Measurements from ENCODE around the gene CCBE1. TPM values are rescaled to one million over a fixed set of nuclear protein-coding genes. Genes with fewer than 3 reads are reported as not detected.
"Not testable (repeated sequence)": the region's sequence is repeated elsewhere in the genome, so short reads cannot be mapped to it uniquely, and the experiment has no call there.

CCBE1 gene
- total RNA-seq, 1 experiment from 2014 or later = 28.9 TPM

GRCh38 chr18:59516356-59517155, 180.7 kb downstream of the CCBE1 start:
- BruUV-seq (replicated peaks) = no TSS peak
- TF ChIP-seq CTCF (IDR thresholded peaks at IDR 0.05; ENCODE audit: unreplicated experiment) = no peak
- H3K27me3 Mint-ChIP-seq (ENCODE audit: insufficient read depth, unreplicated experiment) = no peaks in the 10 kb centered on the region
- DNase-seq (ENCODE audit: unreplicated experiment) = peak; percentile 61
- POLR2A ChIA-PET = interaction anchor here (1.6 kb wide), 2 partner anchors 14 kb away, joined by 5 to 6 read pairs; no protein-coding TSS in a partner anchor
- peak overlapping the region; percentile 37 for H3K27ac Mint-ChIP-seq (ENCODE audit: low read depth, unreplicated experiment)
- H3K4me3 Mint-ChIP-seq (ENCODE audit: unreplicated experiment) = no peak overlapping the region
- CTCF ChIA-PET = interaction anchor here (0.6 to 1.6 kb wide), 7 partner anchors 14 to 898 kb away, joined by 3 to 4 read pairs (median 3); no protein-coding TSS in a partner anchor
- H3K4me1 Mint-ChIP-seq (ENCODE audit: insufficient read depth, unreplicated experiment) = peaks cover 21% of the 10 kb centered on the region
- intact Hi-C loops (cut with micrococcal nuclease) = no loop called here
- no peaks in the 10 kb centered on the region for H3K9me3 Mint-ChIP-seq (ENCODE audit: unreplicated experiment)
- no peaks in the 10 kb centered on the region for H3K36me3 Mint-ChIP-seq (ENCODE audit: insufficient read depth, unreplicated experiment)

GRCh38 chr18:59515956-59516355, 181.3 kb downstream of the CCBE1 start:
- H3K9me3 Mint-ChIP-seq (ENCODE audit: unreplicated experiment); H3K4me3 Mint-ChIP-seq (ENCODE audit: unreplicated experiment); H3K36me3 Mint-ChIP-seq (ENCODE audit: insufficient read depth, unreplicated experiment); DNase-seq (ENCODE audit: unreplicated experiment); intact Hi-C loops (cut with micrococcal nuclease); H3K27me3 Mint-ChIP-seq (ENCODE audit: insufficient read depth, unreplicated experiment); BruUV-seq (replicated peaks): not testable (repeated sequence)
- peaks cover 21% of the 10 kb centered on the region for H3K4me1 Mint-ChIP-seq (ENCODE audit: insufficient read depth, unreplicated experiment)
- H3K27ac Mint-ChIP-seq (ENCODE audit: low read depth, unreplicated experiment) = peak overlapping the region; percentile 37
- POLR2A ChIA-PET = interaction anchor here (1.6 kb wide), 1 partner anchor 13 kb away, joined by 5 read pairs; no protein-coding TSS in a partner anchor
- CTCF ChIA-PET = interaction anchor here (0.9 to 1.9 kb wide), 3 partner anchors 13 to 56 kb away, joined by 3 to 10 read pairs (median 3); no protein-coding TSS in a partner anchor

GRCh38 chr18:59515147-59515546, 182.1 kb downstream of the CCBE1 start:
- H3K9me3 Mint-ChIP-seq (ENCODE audit: unreplicated experiment) = no peaks in the 10 kb centered on the region
- intact Hi-C loops (cut with micrococcal nuclease) = no loop called here
- no TSS peak for BruUV-seq (replicated peaks)
- H3K4me3 Mint-ChIP-seq (ENCODE audit: unreplicated experiment) = no peak overlapping the region
- POLR2A ChIA-PET = interaction anchor here (0.6 to 1.6 kb wide), 3 partner anchors 12 to 116 kb away, joined by 3 to 5 read pairs (median 3); no protein-coding TSS in a partner anchor
- no peaks in the 10 kb centered on the region for H3K27me3 Mint-ChIP-seq (ENCODE audit: insufficient read depth, unreplicated experiment)
- CTCF ChIA-PET = interaction anchor here (0.6 to 1.9 kb wide), 3 partner anchors 56 to 476 kb away, joined by 3 to 10 read pairs (median 3); no protein-coding TSS in a partner anchor
- H3K4me1 Mint-ChIP-seq (ENCODE audit: insufficient read depth, unreplicated experiment) = peaks cover 21% of the 10 kb centered on the region
- H3K27ac Mint-ChIP-seq (ENCODE audit: low read depth, unreplicated experiment) = no peak overlapping the region
- no peak for TF ChIP-seq CTCF (IDR thresholded peaks at IDR 0.05; ENCODE audit: unreplicated experiment)
- no peak for DNase-seq (ENCODE audit: unreplicated experiment)
- H3K36me3 Mint-ChIP-seq (ENCODE audit: insufficient read depth, unreplicated experiment) = no peaks in the 10 kb centered on the region

GRCh38 chr18:59514203-59514602, 183.0 kb downstream of the CCBE1 start:
- H3K27ac Mint-ChIP-seq (ENCODE audit: low read depth, unreplicated experiment) = peak overlapping the region; percentile 42
- no TSS peak for BruUV-seq (replicated peaks)
- H3K36me3 Mint-ChIP-seq (ENCODE audit: insufficient read depth, unreplicated experiment) = no peaks in the 10 kb centered on the region
- ChIA-PET CTCF (interaction anchor here (0.5 to 1.9 kb wide), 3 partner anchors 55 to 231 kb away, joined by 3 to 10 read pairs (median 4); no protein-coding TSS in a partner anchor), POLR2A (no interaction called here)
- H3K9me3 Mint-ChIP-seq (ENCODE audit: unreplicated experiment) = no peaks in the 10 kb centered on the region
- no peak for TF ChIP-seq CTCF (IDR thresholded peaks at IDR 0.05; ENCODE audit: unreplicated experiment)
- H3K27me3 Mint-ChIP-seq (ENCODE audit: insufficient read depth, unreplicated experiment) = no peaks in the 10 kb centered on the region
- intact Hi-C loops (cut with micrococcal nuclease) = no loop called here
- DNase-seq (ENCODE audit: unreplicated experiment) = no peak
- peaks cover 21% of the 10 kb centered on the region for H3K4me1 Mint-ChIP-seq (ENCODE audit: insufficient read depth, unreplicated experiment)
- H3K4me3 Mint-ChIP-seq (ENCODE audit: unreplicated experiment) = no peak overlapping the region
